ENCODE measurements around the gene IRGQ.
"Not testable (repeated sequence)": the region's sequence is repeated elsewhere in the genome, so short reads cannot be mapped to it uniquely, and the experiment has no call there.

DNA sequence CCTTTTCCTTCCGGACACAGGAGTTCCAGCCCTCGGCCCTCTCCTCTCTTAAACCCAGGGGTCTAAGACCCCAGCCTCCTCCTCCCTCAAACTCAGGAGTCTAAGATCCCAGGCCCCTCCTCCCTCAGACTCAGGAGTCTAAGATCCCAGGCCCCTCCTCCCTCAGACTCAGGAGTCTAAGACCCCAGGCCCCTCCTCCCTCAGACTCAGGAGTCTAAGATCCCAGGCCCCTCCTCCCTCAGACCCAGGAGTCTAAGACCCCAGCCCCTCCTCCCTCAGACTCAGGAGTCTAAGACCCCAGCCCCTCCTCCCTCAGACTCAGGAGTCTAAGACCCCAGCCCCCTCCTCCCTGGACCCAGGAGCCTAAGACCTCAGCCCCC is 39.6 kb upstream of the IRGQ start:
- TF ChIP-seq, protein P1, sequence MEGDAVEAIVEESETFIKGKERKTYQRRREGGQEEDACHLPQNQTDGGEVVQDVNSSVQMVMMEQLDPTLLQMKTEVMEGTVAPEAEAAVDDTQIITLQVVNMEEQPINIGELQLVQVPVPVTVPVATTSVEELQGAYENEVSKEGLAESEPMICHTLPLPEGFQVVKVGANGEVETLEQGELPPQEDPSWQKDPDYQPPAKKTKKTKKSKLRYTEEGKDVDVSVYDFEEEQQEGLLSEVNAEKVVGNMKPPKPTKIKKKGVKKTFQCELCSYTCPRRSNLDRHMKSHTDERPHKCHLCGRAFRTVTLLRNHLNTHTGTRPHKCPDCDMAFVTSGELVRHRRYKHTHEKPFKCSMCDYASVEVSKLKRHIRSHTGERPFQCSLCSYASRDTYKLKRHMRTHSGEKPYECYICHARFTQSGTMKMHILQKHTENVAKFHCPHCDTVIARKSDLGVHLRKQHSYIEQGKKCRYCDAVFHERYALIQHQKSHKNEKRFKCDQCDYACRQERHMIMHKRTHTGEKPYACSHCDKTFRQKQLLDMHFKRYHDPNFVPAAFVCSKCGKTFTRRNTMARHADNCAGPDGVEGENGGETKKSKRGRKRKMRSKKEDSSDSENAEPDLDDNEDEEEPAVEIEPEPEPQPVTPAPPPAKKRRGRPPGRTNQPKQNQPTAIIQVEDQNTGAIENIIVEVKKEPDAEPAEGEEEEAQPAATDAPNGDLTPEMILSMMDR (IDR thresholded peaks at IDR 0.05; ENCODE audit: low read length) = not testable (repeated sequence)
- not testable (repeated sequence) for TF ChIP-seq EZH2 (IDR thresholded peaks at IDR 0.05; ENCODE audit: borderline replicate concordance, low read length)

Measured in OCI-LY1 (cell line).